GM10266 (cell line): ENCODE data around the gene NIPBL.
"Not testable (repeated sequence)": the region's sequence is repeated elsewhere in the genome, so short reads cannot be mapped to it uniquely, and the experiment has no call there.

ENCODE experiments used
- DNase-seq: peaks from one replicate; pipeline ENCODE4 v3.0.0; 2012; ENCODE audit errors: extremely low spot score
- CTCF ChIP-seq: IDR thresholded peaks from 2 replicates; pipeline ENCODE4 v1.5.1; 2012; ENCODE audit warnings: mild to moderate bottlenecking, low read depth; ENCODE audit not compliant: control insufficient read depth, insufficient read depth; ENCODE audit errors: missing control alignments

Gene NIPBL

GRCh38 chr5:36897616-36898015, 21.0 kb downstream of the NIPBL start:
- no peak for TF ChIP-seq CTCF
- DNase-seq, result no peak

- DNase-seq, result no peak
- no peak for TF ChIP-seq CTCF
These were observed 23.3 kb downstream of the NIPBL start for GRCh38 chr5:36899860-36900259.

GRCh38 chr5:36900283-36900682, 23.7 kb downstream of the NIPBL start:
- DNase-seq, result no peak
- TF ChIP-seq CTCF, result no peak

GRCh38 chr5:36901077-36901476, 24.5 kb downstream of the NIPBL start:
- not testable (repeated sequence) for DNase-seq

- TF ChIP-seq CTCF, result no peak
- DNase-seq, result no peak
These were observed 25.3 kb downstream of the NIPBL start for GRCh38 chr5:36901856-36902255.

GRCh38 chr5:36902353-36902752, 25.8 kb downstream of the NIPBL start:
- DNase-seq, result no peak
- TF ChIP-seq CTCF, result no peak

- DNase-seq, result no peak
- TF ChIP-seq CTCF, result no peak
These were observed 28.1 kb downstream of the NIPBL start for GRCh38 chr5:36904677-36905076.

GRCh38 chr5:36908544-36909260, 32.1 kb downstream of the NIPBL start:
- DNase-seq, result no peak

More at GRCh38 chr5:36908544-36909260, 32.1 kb downstream of the NIPBL start:
- no peak for TF ChIP-seq CTCF
